Activated CD4-positive, alpha-beta T cell treated with anti-CD3 and anti-CD28 coated beads, Interleukin-2, amount 10 ng/mL, durations not matched to agents 7 days and 5 days (primary cell): ENCODE measurements around the gene TNP2. TPM values are rescaled to one million over a fixed set of nuclear protein-coding genes. Genes with fewer than 3 reads are reported as not detected.

Experiments used
- CTCF ChIA-PET: fragments of 350-600 bp; sonication (Branson Sonifier 250); formaldehyde crosslinking; loops from one replicate; lab custom pipeline; 2021; ENCODE audit warnings: antibody characterized with exemption; lab: Charles Lee
- POLR2A ChIA-PET: fragments of 350-600 bp; sonication (Branson Sonifier 250); formaldehyde crosslinking; loops from one replicate; lab custom pipeline; 2021; ENCODE audit warnings: antibody characterized with exemption; lab: Charles Lee
- DNase-seq: peaks from one replicate; pipeline ENCODE4 v3.0.0-alpha.2; 2020
- H3K27ac Mint-ChIP-seq: one replicate; pipeline ENCODE4 v1.8.0; 2021; ENCODE audit warnings: mild to moderate bottlenecking, moderate library complexity, mixed read lengths
- H3K27me3 Mint-ChIP-seq: one replicate; pipeline ENCODE4 v1.8.0; 2021; ENCODE audit warnings: mixed read lengths
- H3K36me3 Mint-ChIP-seq: one replicate; pipeline ENCODE4 v1.8.0; 2021; ENCODE audit warnings: low read depth, mixed read lengths
- H3K4me1 Mint-ChIP-seq: one replicate; pipeline ENCODE4 v1.8.0; 2021; ENCODE audit warnings: mixed read lengths
- H3K4me3 Mint-ChIP-seq: one replicate; pipeline ENCODE4 v1.8.0; 2021; ENCODE audit warnings: mild to moderate bottlenecking, moderate library complexity, mixed read lengths
- H3K9me3 Mint-ChIP-seq: one replicate; pipeline ENCODE4 v1.8.0; 2021; ENCODE audit warnings: mixed read lengths
- total RNA-seq, 2 experiments: library from RNA; stranded (reverse); gene quantifications; one replicate each; pipeline ENCODE4 v1.2.3, GENCODE V29; 2021

TNP2 gene
- total RNA-seq, 2 experiments from 2014 or later, result not detected

- Mint-ChIP-seq H3K9me3 (peaks cover 3% of the 10 kb centered on the region), H3K36me3 (peaks cover under 1% of the 10 kb centered on the region), H3K4me3 (no peak overlapping the region), H3K4me1 (peaks cover 20% of the 10 kb centered on the region), H3K27me3 (no peaks in the 10 kb centered on the region), H3K27ac (no peak overlapping the region)
- POLR2A ChIA-PET, result interaction anchor here (1.0 to 1.2 kb wide), 2 partner anchors 11 to 12 kb away, joined by 3 to 6 read pairs; no protein-coding TSS in a partner anchor
- DNase-seq, result no peak
- CTCF ChIA-PET, result interaction anchor here (0.8 kb wide), 1 partner anchor 94 kb away, joined by 3 read pairs; no protein-coding TSS in a partner anchor
These were observed 29.2 kb downstream of the TNP2 start for GRCh38 chr16:11239644-11240632.

GRCh38 chr16:11238272-11239202 lies 30.6 kb downstream of the TNP2 start:
- Mint-ChIP-seq H3K27me3 (no peaks in the 10 kb centered on the region), H3K36me3 (no peaks in the 10 kb centered on the region), H3K4me1 (peaks cover 31% of the 10 kb centered on the region), H3K9me3 (peaks cover 3% of the 10 kb centered on the region), H3K27ac (peak overlapping the region; percentile 31), H3K4me3 (no peak overlapping the region)
- POLR2A ChIA-PET, result interaction anchor here (0.6 kb wide), 1 partner anchor 137 kb away, joined by 10 read pairs; no protein-coding TSS in a partner anchor
- CTCF ChIA-PET, result interaction anchor here (1.2 kb wide), 1 partner anchor 13 kb away, joined by 4 read pairs; no protein-coding TSS in a partner anchor
- no peak for DNase-seq

GRCh38 chr16:11236461-11237254 lies 32.5 kb downstream of the TNP2 start:
- Mint-ChIP-seq H3K4me3 (no peak overlapping the region), H3K27ac (peak overlapping the region; percentile 27), H3K9me3 (peaks cover 3% of the 10 kb centered on the region), H3K27me3 (no peaks in the 10 kb centered on the region), H3K36me3 (no peaks in the 10 kb centered on the region), H3K4me1 (peaks cover 50% of the 10 kb centered on the region)
- DNase-seq, result no peak
- CTCF ChIA-PET, result interaction anchor here (0.8 to 2.0 kb wide), 7 partner anchors 10 to 271 kb away, joined by 3 to 13 read pairs (median 4); no protein-coding TSS in a partner anchor
- POLR2A ChIA-PET, result no interaction called here

GRCh38 chr16:11235703-11235991 lies 33.5 kb downstream of the TNP2 start:
- H3K9me3 Mint-ChIP-seq, result peaks cover 3% of the 10 kb centered on the region
- peaks cover 60% of the 10 kb centered on the region for H3K4me1 Mint-ChIP-seq
- DNase-seq, result no peak
- POLR2A ChIA-PET, result interaction anchor here (0.6 kb wide), 1 partner anchor 14 kb away, joined by 3 read pairs; no protein-coding TSS in a partner anchor
- H3K36me3 Mint-ChIP-seq, result peaks cover 1% of the 10 kb centered on the region
- H3K27ac Mint-ChIP-seq, result peak overlapping the region; percentile 75
- CTCF ChIA-PET, result interaction anchor here (0.8 to 3.3 kb wide), 8 partner anchors 11 to 270 kb away, joined by 3 to 16 read pairs (median 5); partner anchors contain the start of gene SOCS1
- H3K4me3 Mint-ChIP-seq, result no peak overlapping the region
- no peaks in the 10 kb centered on the region for H3K27me3 Mint-ChIP-seq

GRCh38 chr16:11234884-11235702 lies 34.0 kb downstream of the TNP2 start:
- H3K4me3 Mint-ChIP-seq, result no peak overlapping the region
- DNase-seq, result no peak
- POLR2A ChIA-PET, result interaction anchor here (0.6 kb wide), 1 partner anchor 14 kb away, joined by 3 read pairs; no protein-coding TSS in a partner anchor

GRCh38 chr16:11233727-11234376 lies 35.3 kb downstream of the TNP2 start:
- H3K4me1 Mint-ChIP-seq, result peaks cover 77% of the 10 kb centered on the region

More at GRCh38 chr16:11234884-11235702, 34.0 kb downstream of the TNP2 start:
- Mint-ChIP-seq H3K9me3 (peaks cover 3% of the 10 kb centered on the region), H3K27ac (peak overlapping the region; percentile 75), H3K4me1 (peaks cover 65% of the 10 kb centered on the region), H3K36me3 (peaks cover 1% of the 10 kb centered on the region), H3K27me3 (no peaks in the 10 kb centered on the region)
- CTCF ChIA-PET, result interaction anchor here (1.1 to 3.3 kb wide), 6 partner anchors 10 to 269 kb away, joined by 3 to 16 read pairs (median 6); partner anchors contain the start of gene SOCS1

GRCh38 chr16:11232852-11233726 lies 36.0 kb downstream of the TNP2 start:
- Mint-ChIP-seq H3K9me3 (no peaks in the 10 kb centered on the region), H3K36me3 (peaks cover 1% of the 10 kb centered on the region), H3K4me1 (peaks cover 85% of the 10 kb centered on the region), H3K27ac (peak overlapping the region; percentile 98), H3K4me3 (peak overlapping the region; percentile 70), H3K27me3 (no peaks in the 10 kb centered on the region)
- peak; percentile 94 for DNase-seq
- POLR2A ChIA-PET, result interaction anchor here (0.6 to 1.7 kb wide), 5 partner anchors 8 to 208 kb away, joined by 3 read pairs; no protein-coding TSS in a partner anchor
- CTCF ChIA-PET, result interaction anchor here (0.5 to 3.3 kb wide), 9 partner anchors 8 to 965 kb away, joined by 3 to 16 read pairs (median 3); partner anchors contain the start of gene SOCS1

More at GRCh38 chr16:11233727-11234376, 35.3 kb downstream of the TNP2 start:
- Mint-ChIP-seq H3K36me3 (peaks cover 1% of the 10 kb centered on the region), H3K4me3 (peak overlapping the region; percentile 70), H3K27me3 (no peaks in the 10 kb centered on the region), H3K27ac (peak overlapping the region; percentile 98), H3K9me3 (peaks cover 3% of the 10 kb centered on the region)
- ChIA-PET POLR2A (interaction anchor here (0.6 to 1.7 kb wide), 4 partner anchors 9 to 209 kb away, joined by 3 read pairs; no protein-coding TSS in a partner anchor), CTCF (interaction anchor here (0.6 to 3.3 kb wide), 8 partner anchors 9 to 114 kb away, joined by 3 to 16 read pairs (median 4); partner anchors contain the start of gene SOCS1)
- peak; percentile 66 for DNase-seq

GRCh38 chr16:11232302-11232851 lies 36.7 kb downstream of the TNP2 start:
- peaks cover 1% of the 10 kb centered on the region for H3K36me3 Mint-ChIP-seq
- H3K4me1 Mint-ChIP-seq, result peaks cover 90% of the 10 kb centered on the region
- H3K27me3 Mint-ChIP-seq, result no peaks in the 10 kb centered on the region
- ChIA-PET POLR2A (interaction anchor here (0.8 to 1.7 kb wide), 2 partner anchors 7 to 16 kb away, joined by 3 read pairs; no protein-coding TSS in a partner anchor), CTCF (interaction anchor here (0.5 to 3.3 kb wide), 4 partner anchors 10 to 964 kb away, joined by 3 to 16 read pairs (median 6); partner anchors contain the start of gene SOCS1)
- peak overlapping the region; percentile 98 for H3K27ac Mint-ChIP-seq
- H3K9me3 Mint-ChIP-seq, result no peaks in the 10 kb centered on the region
- peak overlapping the region; percentile 70 for H3K4me3 Mint-ChIP-seq
- no peak for DNase-seq

- H3K4me1 Mint-ChIP-seq, result peaks cover 88% of the 10 kb centered on the region
- DNase-seq, result no peak
- ChIA-PET CTCF (interaction anchor here (0.9 to 1.0 kb wide), 3 partner anchors 10 to 260 kb away, joined by 3 to 4 read pairs (median 4); partner anchors contain the start of gene SOCS1), POLR2A (no interaction called here)
- no peaks in the 10 kb centered on the region for H3K9me3 Mint-ChIP-seq
- H3K27me3 Mint-ChIP-seq, result no peaks in the 10 kb centered on the region
- H3K36me3 Mint-ChIP-seq, result peaks cover 1% of the 10 kb centered on the region
- H3K27ac Mint-ChIP-seq, result peak overlapping the region; percentile 98
- peak overlapping the region; percentile 19 for H3K4me3 Mint-ChIP-seq
These were observed 37.7 kb downstream of the TNP2 start for GRCh38 chr16:11231367-11231970.
